ENCODE measurements around the gene KCNT1.

The KCNT1 gene

DNA sequence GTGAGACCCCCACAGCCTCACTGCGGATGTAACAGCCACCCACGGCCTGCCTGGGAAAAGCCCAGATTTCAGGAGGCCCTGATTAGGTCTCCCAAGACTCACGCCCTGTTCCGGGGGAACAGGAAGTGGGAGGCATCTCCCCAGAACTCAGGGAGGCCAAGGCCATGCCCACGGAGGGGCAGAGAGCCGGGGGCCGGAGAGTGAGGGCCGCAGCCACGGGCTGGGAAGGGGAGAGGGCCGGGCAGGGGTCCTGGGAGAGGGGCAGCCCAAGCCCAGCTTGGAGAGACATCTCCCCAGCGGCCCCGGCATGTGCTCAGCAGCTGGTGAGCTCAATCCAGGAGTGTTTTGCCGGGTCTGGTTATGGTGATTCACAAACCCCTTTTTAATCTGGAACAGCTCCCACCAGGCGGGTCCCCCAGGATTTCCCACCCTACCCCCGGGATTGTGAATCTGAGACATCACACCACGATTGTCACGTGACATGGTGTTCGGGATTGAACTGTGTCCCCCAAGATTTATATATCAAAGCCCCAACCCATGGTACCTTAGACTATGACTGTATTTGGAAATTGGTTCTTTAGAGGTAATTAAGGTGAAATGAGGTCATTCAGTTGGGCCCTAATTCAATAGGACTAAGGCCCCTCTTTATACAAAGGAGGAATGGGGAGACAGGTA, 26.6 kb downstream of the KCNT1 start:
- peaks cover 9% of the 10 kb centered on the region for H3K9me3 ChIP-seq (ENCODE audit: low read length)
- peaks cover 3% of the 10 kb centered on the region for H3K27me3 ChIP-seq (ENCODE audit: insufficient read depth, low read length)
- H3K36me3 ChIP-seq (ENCODE audit: insufficient read depth, low read length), result no peaks in the 10 kb centered on the region
- H3K4me3 ChIP-seq (ENCODE audit: low read length), result no peak overlapping the region
- no peaks in the 10 kb centered on the region for H3K4me1 ChIP-seq (ENCODE audit: insufficient read depth, low read length)
- H2AFZ ChIP-seq (ENCODE audit: low read depth, low read length), result no peak overlapping the region

DNA sequence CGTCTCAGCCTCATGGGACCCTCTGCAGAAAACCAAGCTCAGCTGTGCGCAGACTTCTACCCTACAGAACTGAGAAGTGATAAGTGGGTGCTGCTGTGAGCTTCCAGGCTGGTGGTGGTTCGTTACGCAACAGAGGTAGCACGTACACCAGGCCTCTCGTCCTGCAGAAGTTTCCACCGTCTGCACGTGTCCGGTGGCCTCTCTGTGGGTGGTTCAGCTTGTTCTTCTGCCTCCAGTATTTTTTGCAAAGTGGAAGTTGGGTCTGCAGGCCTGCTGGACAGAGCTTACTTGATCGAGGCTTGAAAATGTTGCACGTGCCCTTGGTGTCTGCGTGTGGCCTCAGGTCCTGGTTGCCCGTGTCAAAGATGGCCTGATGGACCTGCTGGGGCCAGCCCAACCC, 27.5 kb downstream of the KCNT1 start:
- H3K4me1 ChIP-seq (ENCODE audit: insufficient read depth, low read length), result no peaks in the 10 kb centered on the region
- peaks cover 3% of the 10 kb centered on the region for H3K27me3 ChIP-seq (ENCODE audit: insufficient read depth, low read length)
- H3K36me3 ChIP-seq (ENCODE audit: insufficient read depth, low read length), result no peaks in the 10 kb centered on the region
- no peak overlapping the region for H2AFZ ChIP-seq (ENCODE audit: low read depth, low read length)
- peaks cover 9% of the 10 kb centered on the region for H3K9me3 ChIP-seq (ENCODE audit: low read length)
- H3K4me3 ChIP-seq (ENCODE audit: low read length), result no peak overlapping the region

DNA sequence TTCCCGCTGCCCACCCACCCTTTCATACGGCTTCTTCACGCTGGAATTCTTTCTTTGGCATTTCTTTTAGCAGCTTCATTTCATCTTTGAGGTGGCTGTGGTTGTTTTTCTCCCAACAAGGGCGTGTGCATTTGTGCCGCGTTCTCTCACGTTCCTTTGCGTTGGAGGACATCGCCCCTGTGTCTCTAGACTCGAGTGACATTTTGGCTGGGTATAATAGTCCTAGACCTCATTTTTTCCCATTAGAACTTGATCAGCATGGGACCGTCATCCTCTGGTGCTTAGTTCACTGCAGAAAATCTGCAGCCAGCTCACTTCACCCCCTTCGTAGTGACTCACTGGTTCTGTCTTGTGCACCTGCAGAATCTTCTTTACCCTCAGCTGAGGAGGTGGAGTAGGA, 29.5 kb downstream of the KCNT1 start:
- Histone ChIP-seq H3K4me1 (ENCODE audit: insufficient read depth, low read length) (no peaks in the 10 kb centered on the region), H2AFZ (ENCODE audit: low read depth, low read length) (no peak overlapping the region), H3K4me3 (ENCODE audit: low read length) (no peak overlapping the region), H3K9me3 (ENCODE audit: low read length) (peaks cover 9% of the 10 kb centered on the region), H3K36me3 (ENCODE audit: insufficient read depth, low read length) (no peaks in the 10 kb centered on the region), H3K27me3 (ENCODE audit: insufficient read depth, low read length) (peaks cover 3% of the 10 kb centered on the region)

DNA sequence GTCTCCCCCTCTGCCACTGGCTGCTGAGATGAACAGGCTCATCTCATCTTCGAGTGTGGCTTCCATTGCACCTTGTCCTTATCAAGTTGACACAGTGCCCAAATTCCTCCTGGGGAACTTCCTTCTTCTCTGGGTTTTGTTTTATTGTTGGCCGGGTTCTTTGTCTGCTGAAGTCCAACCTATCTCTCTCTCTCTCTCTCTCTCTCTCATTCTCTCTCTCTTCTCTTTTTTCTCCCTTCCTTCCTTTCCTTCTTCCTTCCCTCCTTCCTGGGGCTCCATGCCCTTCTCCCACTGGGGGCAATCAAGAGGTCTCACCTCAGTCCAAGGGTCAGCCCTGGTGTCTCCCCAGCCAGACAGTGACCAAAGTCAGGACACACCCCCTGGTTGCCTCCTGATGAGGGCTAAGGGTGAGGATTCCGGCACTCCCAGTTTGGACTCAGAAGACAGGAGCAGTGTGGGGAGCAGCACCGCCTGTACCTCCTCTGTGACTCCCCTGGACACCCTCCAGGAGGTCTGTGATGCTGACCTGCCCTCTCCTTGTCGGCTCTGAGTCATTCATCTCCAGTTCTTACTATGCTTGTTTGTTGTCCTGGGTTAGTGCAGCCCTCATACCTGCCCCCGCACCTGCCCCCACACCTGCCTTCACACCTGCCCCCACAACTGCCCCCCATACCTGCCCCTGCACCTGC, 30.7 kb downstream of the KCNT1 start:
- no peak overlapping the region for H3K4me3 ChIP-seq (ENCODE audit: low read length)
- peaks cover 9% of the 10 kb centered on the region for H3K9me3 ChIP-seq (ENCODE audit: low read length)
- no peaks in the 10 kb centered on the region for H3K4me1 ChIP-seq (ENCODE audit: insufficient read depth, low read length)
- no peaks in the 10 kb centered on the region for H3K36me3 ChIP-seq (ENCODE audit: insufficient read depth, low read length)
- H3K27me3 ChIP-seq (ENCODE audit: insufficient read depth, low read length), result peaks cover 3% of the 10 kb centered on the region
- H2AFZ ChIP-seq (ENCODE audit: low read depth, low read length), result no peak overlapping the region

DNA sequence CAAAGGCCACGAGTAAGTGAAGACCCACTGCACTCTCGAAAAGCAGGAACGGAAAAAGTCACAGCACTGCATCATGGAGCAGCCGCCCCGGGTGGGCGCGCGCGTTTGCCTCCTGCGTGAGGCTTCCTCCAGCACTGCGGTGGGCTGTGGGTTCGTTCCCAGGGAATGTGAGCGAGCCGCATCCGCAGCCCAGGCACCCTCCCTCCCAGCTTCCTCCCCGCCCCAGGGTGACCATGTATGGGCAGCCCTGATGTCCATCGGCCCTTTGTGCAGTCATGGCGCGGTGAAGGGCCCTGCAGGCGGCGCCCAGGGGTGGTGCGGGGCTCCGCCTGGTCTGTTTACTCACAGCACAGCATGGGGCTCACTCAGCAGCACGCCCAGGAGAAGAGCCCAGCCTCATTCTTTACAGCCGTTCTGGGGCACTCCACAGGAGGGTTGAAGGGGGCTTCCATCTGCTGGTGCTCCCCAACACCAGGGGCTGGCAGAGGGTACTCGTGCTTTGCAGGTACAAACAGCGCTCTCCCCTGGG, 32.7 kb downstream of the KCNT1 start:
- Histone ChIP-seq H3K4me1 (ENCODE audit: insufficient read depth, low read length) (no peaks in the 10 kb centered on the region), H2AFZ (ENCODE audit: low read depth, low read length) (no peak overlapping the region), H3K4me3 (ENCODE audit: low read length) (no peak overlapping the region), H3K36me3 (ENCODE audit: insufficient read depth, low read length) (no peaks in the 10 kb centered on the region), H3K27me3 (ENCODE audit: insufficient read depth, low read length) (peaks cover 8% of the 10 kb centered on the region), H3K9me3 (ENCODE audit: low read length) (peaks cover 9% of the 10 kb centered on the region)

DNA sequence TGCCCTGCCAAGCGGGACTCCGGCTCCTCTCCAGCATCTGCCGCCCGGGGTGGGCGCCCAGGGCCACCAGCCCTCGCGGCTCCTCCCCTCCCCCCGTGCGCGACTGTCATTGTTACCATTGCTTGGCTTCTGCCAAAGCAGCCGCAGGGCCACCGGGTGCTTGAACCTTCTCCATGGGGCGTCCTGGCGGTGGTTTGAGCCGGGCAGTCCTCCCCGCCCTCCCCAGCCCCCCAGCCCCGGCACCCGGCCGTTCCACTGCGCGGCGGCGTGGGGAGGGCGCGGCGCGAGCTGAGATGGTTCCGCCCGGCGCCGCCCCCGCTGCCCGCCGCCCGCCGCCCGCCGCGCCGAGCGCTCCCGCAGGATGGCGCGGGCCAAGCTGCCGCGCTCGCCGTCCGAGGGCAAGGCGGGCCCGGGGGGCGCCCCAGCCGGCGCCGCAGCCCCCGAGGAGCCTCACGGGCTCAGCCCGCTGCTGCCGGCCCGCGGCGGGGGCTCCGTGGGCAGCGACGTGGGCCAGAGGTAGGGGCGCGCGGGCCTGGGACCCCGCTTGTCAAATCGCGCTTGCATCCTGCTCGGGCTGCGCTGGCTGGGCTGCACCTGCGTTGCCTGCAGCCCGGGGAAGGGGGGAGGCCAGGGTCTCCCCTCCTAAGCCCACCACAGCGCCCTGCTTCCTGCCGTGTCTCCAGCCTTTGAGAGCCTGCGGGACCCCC, 34.4 kb downstream of the KCNT1 start:
- H3K4me3 ChIP-seq (ENCODE audit: low read length), result no peak overlapping the region
- peaks cover 24% of the 10 kb centered on the region for H3K27me3 ChIP-seq (ENCODE audit: insufficient read depth, low read length)
- no peak overlapping the region for H2AFZ ChIP-seq (ENCODE audit: low read depth, low read length)
- H3K36me3 ChIP-seq (ENCODE audit: insufficient read depth, low read length), result no peaks in the 10 kb centered on the region
- H3K9me3 ChIP-seq (ENCODE audit: low read length), result peaks cover 7% of the 10 kb centered on the region
- H3K4me1 ChIP-seq (ENCODE audit: insufficient read depth, low read length), result no peaks in the 10 kb centered on the region

DNA sequence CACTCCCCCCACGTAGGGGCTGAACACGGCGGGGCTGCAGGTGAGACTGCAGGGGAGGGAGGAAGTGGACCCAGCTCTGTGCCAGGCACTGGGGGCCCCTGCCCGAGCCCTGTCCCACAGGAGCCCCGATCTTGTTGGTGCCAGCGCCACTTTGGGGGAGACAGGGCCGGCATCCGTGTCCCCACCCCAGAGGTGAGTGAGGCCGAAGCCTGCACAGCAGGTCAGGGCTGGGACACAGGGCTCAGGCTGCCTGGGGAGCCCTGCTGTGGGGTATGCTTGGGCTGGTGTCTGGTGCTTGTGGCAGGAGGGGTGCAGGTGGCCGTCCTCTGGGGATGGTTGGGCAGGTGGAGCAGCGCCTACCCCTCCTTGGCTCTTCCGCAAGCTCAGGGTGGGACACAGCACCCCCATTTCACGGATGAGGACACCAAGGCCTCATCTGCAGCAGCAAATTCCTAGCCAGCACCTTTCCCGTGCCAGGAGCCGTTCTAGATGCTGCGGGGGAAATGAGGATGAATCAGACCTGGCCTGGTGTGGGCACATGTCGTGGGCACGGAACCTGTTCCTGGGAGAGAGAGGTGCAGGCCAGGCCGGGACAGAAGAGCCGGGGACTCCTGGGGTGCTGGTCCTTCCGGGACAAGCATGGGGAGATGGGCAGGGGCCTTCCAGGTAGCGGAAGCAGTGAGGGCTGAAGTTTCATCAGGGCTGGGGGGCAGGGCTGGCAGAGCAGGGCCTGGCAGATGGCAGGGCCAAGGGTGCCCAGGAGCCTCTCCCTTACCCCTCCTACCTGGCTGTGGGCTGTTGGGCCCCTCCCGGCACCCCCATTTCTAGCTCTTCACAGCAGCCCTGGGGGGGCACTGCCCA, 35.2 kb downstream of the KCNT1 start:
- no peak overlapping the region for H2AFZ ChIP-seq (ENCODE audit: low read depth, low read length)
- H3K4me1 ChIP-seq (ENCODE audit: insufficient read depth, low read length), result no peaks in the 10 kb centered on the region
- H3K36me3 ChIP-seq (ENCODE audit: insufficient read depth, low read length), result no peaks in the 10 kb centered on the region
- peaks cover 4% of the 10 kb centered on the region for H3K9me3 ChIP-seq (ENCODE audit: low read length)
- no peak overlapping the region for H3K4me3 ChIP-seq (ENCODE audit: low read length)
- H3K27me3 ChIP-seq (ENCODE audit: insufficient read depth, low read length), result peaks cover 26% of the 10 kb centered on the region

DNA sequence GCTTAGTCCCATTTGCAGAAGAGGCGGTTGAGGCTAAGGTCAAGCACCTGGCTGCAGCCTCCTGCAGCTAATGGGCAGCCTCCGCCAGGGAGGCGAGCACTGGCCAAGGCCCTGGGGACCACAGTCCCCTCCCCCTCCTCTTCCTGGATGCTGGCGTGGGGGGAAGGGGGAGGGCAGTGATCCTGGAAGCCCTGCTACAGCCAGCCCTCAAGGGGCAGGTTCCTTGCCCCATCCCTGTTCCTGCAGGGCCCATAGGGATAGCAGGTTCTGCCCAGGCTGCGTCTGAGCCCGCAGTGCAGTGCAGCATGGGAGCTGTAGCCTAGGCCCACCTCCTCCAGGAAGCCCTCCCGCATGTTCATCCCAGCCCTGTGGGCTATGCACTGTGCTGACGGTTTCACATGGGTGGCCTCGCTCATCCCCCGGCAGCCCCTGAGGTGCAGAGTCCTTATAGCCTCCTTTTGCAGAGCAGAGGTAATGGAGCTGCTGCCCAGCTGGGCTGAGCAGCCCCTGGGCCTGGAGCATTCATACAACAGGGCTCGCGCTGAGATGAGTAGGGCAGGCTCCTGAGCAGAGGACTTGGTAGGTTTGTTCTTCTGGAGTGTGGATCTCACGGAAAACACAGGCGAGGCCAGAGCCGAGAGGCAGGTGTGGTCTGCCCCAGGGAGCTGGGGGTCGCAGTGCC, 36.0 kb downstream of the KCNT1 start:
- Histone ChIP-seq H3K9me3 (ENCODE audit: low read length) (no peaks in the 10 kb centered on the region), H3K4me1 (ENCODE audit: insufficient read depth, low read length) (no peaks in the 10 kb centered on the region), H2AFZ (ENCODE audit: low read depth, low read length) (no peak overlapping the region), H3K4me3 (ENCODE audit: low read length) (no peak overlapping the region), H3K27me3 (ENCODE audit: insufficient read depth, low read length) (peaks cover 27% of the 10 kb centered on the region), H3K36me3 (ENCODE audit: insufficient read depth, low read length) (no peaks in the 10 kb centered on the region)

DNA sequence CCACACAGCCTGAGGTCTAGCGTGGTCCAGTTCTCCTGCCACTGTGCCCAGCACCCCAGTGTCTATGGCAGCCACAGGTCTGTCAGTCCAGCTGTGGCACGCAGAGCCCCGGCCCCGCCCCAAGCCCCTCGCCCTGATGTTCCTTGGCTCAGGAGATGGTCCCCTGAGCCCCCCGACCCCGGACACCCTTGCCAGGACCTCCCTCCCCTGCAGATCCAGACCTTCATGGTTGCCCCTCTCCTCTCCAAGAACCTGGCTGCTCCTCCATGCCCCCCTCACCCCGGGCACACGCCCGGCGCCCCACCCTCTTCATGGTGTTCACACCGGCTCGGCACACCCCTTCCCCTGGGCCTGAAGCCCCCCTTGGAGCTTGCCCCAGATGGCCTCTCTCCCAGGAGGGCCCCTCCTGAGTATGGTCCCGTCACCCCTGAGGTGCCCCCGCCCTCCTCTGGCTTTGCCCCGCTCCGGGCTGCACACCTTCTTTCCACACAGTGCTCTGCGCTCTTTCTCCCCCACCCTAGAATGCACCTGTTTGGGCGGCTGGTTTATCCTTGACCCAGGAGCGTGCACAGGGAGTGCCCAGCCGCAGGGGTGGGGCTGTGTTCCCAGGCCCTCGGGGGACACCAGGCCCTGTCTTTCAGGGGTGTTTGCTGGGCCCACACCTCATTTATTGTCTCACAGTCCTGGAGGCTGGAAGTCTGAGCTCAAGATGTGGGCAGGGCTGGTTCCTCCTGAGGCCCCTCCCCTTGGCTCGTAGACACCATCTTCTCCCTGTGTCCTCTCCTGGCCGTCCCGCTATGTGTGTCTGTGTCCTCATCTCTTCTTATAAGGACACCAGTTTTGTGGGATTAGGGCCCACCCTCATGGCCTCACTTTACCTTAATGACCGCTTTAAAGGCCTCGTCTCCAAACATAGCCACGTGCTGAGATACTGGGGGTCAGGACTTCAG, 37.6 kb downstream of the KCNT1 start:
- no peak overlapping the region for H2AFZ ChIP-seq (ENCODE audit: low read depth, low read length)
- H3K4me3 ChIP-seq (ENCODE audit: low read length), result no peak overlapping the region
- no peaks in the 10 kb centered on the region for H3K36me3 ChIP-seq (ENCODE audit: insufficient read depth, low read length)
- H3K4me1 ChIP-seq (ENCODE audit: insufficient read depth, low read length), result no peaks in the 10 kb centered on the region
- H3K27me3 ChIP-seq (ENCODE audit: insufficient read depth, low read length), result peaks cover 31% of the 10 kb centered on the region
- no peaks in the 10 kb centered on the region for H3K9me3 ChIP-seq (ENCODE audit: low read length)

DNA sequence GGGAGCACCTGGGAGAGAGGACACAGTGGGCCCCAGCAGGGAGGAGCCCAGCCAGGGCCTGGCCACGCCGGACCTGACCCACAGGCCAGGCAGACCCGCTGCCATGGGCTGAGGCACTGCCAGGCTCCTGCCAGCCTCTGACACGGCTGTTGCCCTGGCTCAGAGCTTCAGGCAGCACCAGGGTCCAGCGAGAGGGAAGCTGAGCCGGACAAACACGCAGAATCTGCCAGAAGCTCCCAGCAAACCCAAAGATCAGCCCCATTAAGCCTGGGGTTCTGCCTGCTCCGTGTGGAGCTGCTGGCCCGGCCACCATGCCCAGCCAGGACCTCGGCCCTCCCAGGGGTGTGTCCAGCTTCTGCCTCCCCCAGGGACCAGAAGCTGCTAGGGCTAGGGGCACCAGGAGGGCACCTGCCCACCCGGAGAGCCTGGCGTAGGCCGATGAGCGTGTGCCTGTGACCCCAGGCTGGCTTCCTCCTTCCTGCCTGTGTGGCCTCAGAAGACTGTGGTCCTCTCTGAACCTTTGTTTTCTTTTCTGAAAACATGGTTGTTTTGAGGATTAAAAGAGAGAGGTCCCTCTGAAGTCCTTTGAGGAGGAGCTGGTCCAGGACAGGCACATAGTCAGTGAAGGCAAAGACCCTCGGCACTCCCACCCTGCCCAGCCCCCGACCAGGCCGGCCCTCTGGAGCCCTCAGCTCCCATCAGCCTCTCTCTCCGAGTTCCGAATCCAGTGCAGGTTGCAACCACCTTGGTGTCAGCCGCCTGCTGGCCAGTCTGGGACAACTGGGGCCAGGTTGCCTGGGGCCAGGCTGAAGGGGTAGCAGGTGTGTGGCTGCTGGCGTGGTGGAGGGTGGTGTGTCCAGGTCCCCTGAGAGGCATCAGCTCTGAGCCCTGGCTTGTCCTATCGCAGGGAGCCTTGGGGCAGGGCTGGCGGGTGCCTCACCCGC, 39.6 kb downstream of the KCNT1 start:
- no peak overlapping the region for H2AFZ ChIP-seq (ENCODE audit: low read depth, low read length)
- no peak overlapping the region for H3K4me3 ChIP-seq (ENCODE audit: low read length)
- H3K9me3 ChIP-seq (ENCODE audit: low read length), result no peaks in the 10 kb centered on the region
- peaks cover 39% of the 10 kb centered on the region for H3K27me3 ChIP-seq (ENCODE audit: insufficient read depth, low read length)
- H3K36me3 ChIP-seq (ENCODE audit: insufficient read depth, low read length), result no peaks in the 10 kb centered on the region
- no peaks in the 10 kb centered on the region for H3K4me1 ChIP-seq (ENCODE audit: insufficient read depth, low read length)

DNA sequence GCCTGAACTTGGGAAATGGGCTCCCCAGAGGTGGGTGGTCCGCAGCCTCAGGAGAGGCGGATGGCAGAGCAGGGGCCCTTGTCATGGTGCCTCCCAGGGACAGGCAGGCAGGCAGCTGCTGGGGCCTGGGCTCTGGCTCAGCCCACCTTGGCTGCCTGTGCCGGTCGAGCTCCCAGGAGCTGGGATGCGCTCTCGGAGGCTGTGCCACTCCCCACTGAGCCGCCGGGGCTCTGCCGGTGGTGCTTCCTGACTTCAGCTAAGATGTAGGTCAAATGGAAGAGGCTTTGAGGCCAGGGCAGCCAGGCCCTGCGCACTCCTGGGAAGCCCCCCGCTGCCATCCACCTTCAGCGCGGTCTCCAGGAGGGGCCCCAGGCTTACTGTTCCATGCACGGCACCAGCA, 41.0 kb downstream of the KCNT1 start:
- H3K27me3 ChIP-seq (ENCODE audit: insufficient read depth, low read length), result peaks cover 50% of the 10 kb centered on the region
- H3K36me3 ChIP-seq (ENCODE audit: insufficient read depth, low read length), result no peaks in the 10 kb centered on the region
- H2AFZ ChIP-seq (ENCODE audit: low read depth, low read length), result no peak overlapping the region
- H3K9me3 ChIP-seq (ENCODE audit: low read length), result no peaks in the 10 kb centered on the region
- H3K4me1 ChIP-seq (ENCODE audit: insufficient read depth, low read length), result no peaks in the 10 kb centered on the region
- H3K4me3 ChIP-seq (ENCODE audit: low read length), result no peak overlapping the region

Measured in neuron (in vitro differentiated cells).